ENCODE data around the gene ANKRD55.

ANKRD55 gene

DNA sequence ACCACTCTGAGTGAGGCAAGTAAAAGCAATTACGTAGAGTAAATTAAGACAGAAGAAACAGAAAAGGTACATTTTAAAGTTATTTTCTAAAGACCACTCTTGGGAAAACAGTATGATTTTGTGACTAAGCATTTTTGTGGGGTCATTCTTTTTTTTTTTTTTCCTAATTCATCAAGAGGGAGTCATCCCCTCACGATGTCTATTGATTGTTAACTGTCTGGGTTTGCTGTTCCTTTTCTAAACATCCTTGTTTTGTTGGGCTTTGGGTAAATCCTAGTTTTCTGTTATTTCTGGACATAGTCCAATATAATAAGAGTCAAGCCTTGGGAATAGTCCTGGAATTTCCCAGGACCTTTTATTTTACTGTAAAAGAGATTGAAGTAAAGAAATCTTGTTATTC, 63.8 kb downstream of the ANKRD55 start:
- POLR2A ChIA-PET, result interaction anchor here (0.6 kb wide), 1 partner anchor 248 kb away, joined by 3 read pairs; no protein-coding TSS in a partner anchor
- CTCF ChIA-PET, result no interaction called here
- DNase-seq (ENCODE audit: extremely low spot score), result no peak

GRCh38 chr5:56168066-56168478, 65.1 kb downstream of the ANKRD55 start:
- ChIA-PET CTCF (no interaction called here), POLR2A (no interaction called here)
- no peak for TF ChIP-seq BHLHE40 (IDR thresholded peaks at IDR 0.05; ENCODE audit: borderline replicate concordance)
- DNase-seq (ENCODE audit: extremely low spot score), result no peak

More for the DNA sequence above, 63.8 kb downstream of the ANKRD55 start:
- no peak for TF ChIP-seq FOXK2 (IDR thresholded peaks at IDR 0.05)
- TF ChIP-seq HDGF (IDR thresholded peaks at IDR 0.05; ENCODE audit: borderline replicate concordance), result no peak
- no peak for TF ChIP-seq SUZ12 (IDR thresholded peaks at IDR 0.05)
- TF ChIP-seq ZNF384 (IDR thresholded peaks at IDR 0.05), result no peak
- no peak for TF ChIP-seq SP1 (IDR thresholded peaks at IDR 0.05)

- ChIA-PET POLR2A (no interaction called here), CTCF (no interaction called here)
- DNase-seq (ENCODE audit: extremely low spot score), result no peak
- TF ChIP-seq FOXK2 (IDR thresholded peaks at IDR 0.05) (no peak), FOXA1 (IDR thresholded peaks at IDR 0.05) (no peak), SUZ12 (IDR thresholded peaks at IDR 0.05) (no peak), BHLHE40 (IDR thresholded peaks at IDR 0.05; ENCODE audit: borderline replicate concordance) (no peak), HDGF (IDR thresholded peaks at IDR 0.05; ENCODE audit: borderline replicate concordance) (no peak), ELF4 (IDR thresholded peaks at IDR 0.05) (no peak)
Measured at GRCh38 chr5:56167519-56167918, 65.6 kb downstream of the ANKRD55 start.

DNA sequence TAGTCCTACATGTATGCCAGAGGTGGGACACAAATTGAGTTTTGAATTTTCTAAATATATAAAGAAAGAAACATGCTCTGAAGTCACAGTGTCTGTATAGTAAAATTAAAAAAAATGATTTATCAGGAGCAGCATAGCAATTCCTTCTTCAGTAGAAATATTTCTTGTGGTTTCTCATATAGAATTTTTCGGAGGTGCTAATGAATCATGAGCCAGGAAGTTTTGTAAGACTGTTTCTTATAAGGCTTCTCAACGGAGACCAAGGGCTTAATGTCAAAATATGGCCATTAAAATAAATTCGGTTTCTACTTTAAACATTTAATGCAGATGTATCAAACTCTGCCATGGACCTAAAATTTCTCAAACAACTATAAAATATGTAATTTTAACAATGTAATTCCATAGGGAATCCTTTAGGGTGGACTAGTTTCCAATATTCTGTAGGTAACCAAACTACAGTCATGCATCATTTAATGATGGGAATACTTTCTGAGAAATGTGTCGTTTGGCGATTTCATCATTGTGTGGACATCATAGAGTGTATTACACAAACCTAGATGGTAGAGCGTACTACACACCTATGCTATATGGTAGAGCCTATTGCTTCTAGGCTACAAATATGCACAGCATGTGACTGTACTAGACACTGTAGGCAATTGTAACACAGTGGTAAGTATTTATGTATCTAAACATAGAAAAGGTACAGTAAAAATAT, 66.3 kb downstream of the ANKRD55 start:
- POLR2A ChIA-PET, result no interaction called here
- TF ChIP-seq HDGF (IDR thresholded peaks at IDR 0.05; ENCODE audit: borderline replicate concordance), result no peak
- TF ChIP-seq SP1 (IDR thresholded peaks at IDR 0.05), result no peak
- no peak for TF ChIP-seq ARNT (IDR thresholded peaks at IDR 0.05)
- TF ChIP-seq NFRKB (IDR thresholded peaks at IDR 0.05), result no peak
- TF ChIP-seq PKNOX1 (IDR thresholded peaks at IDR 0.05), result no peak
- TF ChIP-seq ZNF384 (IDR thresholded peaks at IDR 0.05), result no peak
- TF ChIP-seq FOXK2 (IDR thresholded peaks at IDR 0.05), result no peak
- no peak for TF ChIP-seq ELF4 (IDR thresholded peaks at IDR 0.05)
- TF ChIP-seq FOXM1 (IDR thresholded peaks at IDR 0.05; ENCODE audit: borderline replicate concordance), result no peak
- no peak for TF ChIP-seq SUZ12 (IDR thresholded peaks at IDR 0.05)
- no peak for TF ChIP-seq FOXA1 (IDR thresholded peaks at IDR 0.05)
- CTCF ChIA-PET, result no interaction called here
- no peak for DNase-seq (ENCODE audit: extremely low spot score)

- CTCF ChIA-PET, result interaction anchor here (1.0 kb wide), 1 partner anchor 13 kb away, joined by 3 read pairs; no protein-coding TSS in a partner anchor
- DNase-seq (ENCODE audit: extremely low spot score), result no peak
- POLR2A ChIA-PET, result no interaction called here
- TF ChIP-seq HDGF (IDR thresholded peaks at IDR 0.05; ENCODE audit: borderline replicate concordance) (no peak), ZNF384 (IDR thresholded peaks at IDR 0.05) (no peak), ELF4 (IDR thresholded peaks at IDR 0.05) (no peak), TARDBP (IDR thresholded peaks at IDR 0.05) (no peak), CTBP1 (IDR thresholded peaks at IDR 0.05; ENCODE audit: borderline replicate concordance) (no peak), SP1 (IDR thresholded peaks at IDR 0.05) (no peak), NFRKB (IDR thresholded peaks at IDR 0.05) (no peak), PKNOX1 (IDR thresholded peaks at IDR 0.05) (no peak), SUZ12 (IDR thresholded peaks at IDR 0.05) (no peak), BHLHE40 (IDR thresholded peaks at IDR 0.05; ENCODE audit: borderline replicate concordance) (no peak), L3MBTL2 (conservative IDR thresholded peaks at IDR 0.05) (no peak), FOXM1 (IDR thresholded peaks at IDR 0.05; ENCODE audit: borderline replicate concordance) (no peak), FOXK2 (IDR thresholded peaks at IDR 0.05) (no peak), ARNT (IDR thresholded peaks at IDR 0.05) (no peak)
Measured at GRCh38 chr5:56164376-56164775, 68.8 kb downstream of the ANKRD55 start.

DNA sequence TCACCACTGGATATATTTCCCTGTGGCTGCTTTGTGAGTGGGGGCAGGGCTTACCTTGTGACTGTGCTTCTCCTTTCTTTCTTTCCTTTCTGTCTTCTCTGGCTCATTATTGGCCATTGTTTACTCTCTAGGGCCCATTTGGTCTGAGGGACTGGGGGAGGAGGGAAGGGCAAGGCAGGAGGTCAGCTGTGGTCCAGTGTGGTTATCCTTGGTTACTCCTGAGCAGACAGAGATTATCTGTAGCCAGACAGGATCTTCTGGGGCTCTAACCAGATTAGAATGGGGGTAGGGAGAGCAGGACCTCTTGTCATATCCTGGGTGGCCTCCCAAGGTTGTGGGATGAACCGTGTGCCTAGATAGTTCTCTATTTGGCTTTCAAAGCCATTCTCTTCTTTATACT, 71.2 kb downstream of the ANKRD55 start:
- DNase-seq (ENCODE audit: extremely low spot score), result no peak
- ChIA-PET CTCF (no interaction called here), POLR2A (no interaction called here)
- no peak for TF ChIP-seq FOXA1 (IDR thresholded peaks at IDR 0.05)
- TF ChIP-seq CTBP1 (IDR thresholded peaks at IDR 0.05; ENCODE audit: borderline replicate concordance), result no peak
- TF ChIP-seq HDGF (IDR thresholded peaks at IDR 0.05; ENCODE audit: borderline replicate concordance), result no peak
- no peak for TF ChIP-seq L3MBTL2 (conservative IDR thresholded peaks at IDR 0.05)
- no peak for TF ChIP-seq FOXM1 (IDR thresholded peaks at IDR 0.05; ENCODE audit: borderline replicate concordance)
- no peak for TF ChIP-seq ZNF384 (IDR thresholded peaks at IDR 0.05)
- no peak for TF ChIP-seq NFRKB (IDR thresholded peaks at IDR 0.05)
- TF ChIP-seq LEF1 (IDR thresholded peaks at IDR 0.05; ENCODE audit: borderline replicate concordance), result no peak

DNA sequence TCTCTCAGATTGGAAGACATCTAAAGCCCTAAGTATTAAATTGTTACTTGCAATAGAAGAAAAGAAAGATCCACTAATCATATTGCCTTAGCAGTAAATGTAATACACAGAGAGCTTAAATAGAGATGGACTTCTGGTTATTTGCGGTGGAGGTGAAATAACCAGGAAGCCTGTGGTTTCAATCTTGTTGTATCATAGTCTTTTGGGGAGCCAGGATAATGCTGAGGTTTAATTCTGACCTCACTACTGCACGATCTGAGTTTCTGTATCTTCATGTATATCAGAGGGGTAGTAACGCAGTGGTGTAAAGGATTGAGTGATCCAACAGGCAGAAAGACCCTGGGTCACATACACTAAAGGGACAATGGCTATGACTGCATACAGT, 71.7 kb downstream of the ANKRD55 start:
- DNase-seq (ENCODE audit: extremely low spot score), result no peak
- CTCF ChIA-PET, result no interaction called here
- POLR2A ChIA-PET, result no interaction called here
- no peak for TF ChIP-seq TARDBP (IDR thresholded peaks at IDR 0.05)

All from HEK293T (cell line).